ENCODE results near the gene DUS2.

- no peak for TF ChIP-seq PATZ1 (tag by site-specific recombination; IDR thresholded peaks at IDR 0.05)
- no peak for TF ChIP-seq CTCF (tag by site-specific recombination; IDR thresholded peaks at IDR 0.05)
- no peak for TF ChIP-seq ZNF211 (tag by site-specific recombination; IDR thresholded peaks at IDR 0.05; ENCODE audit: low read depth)
- no peak for TF ChIP-seq ZBTB11 (tag by site-specific recombination; conservative IDR thresholded peaks at IDR 0.05; ENCODE audit: low read depth)
Measured at GRCh38 chr16:68055395-68055794, 32.3 kb downstream of the DUS2 start.
